GM18868 (cell line): ENCODE data around the gene PGA4.
"Not testable (repeated sequence)": the region's sequence is repeated elsewhere in the genome, so short reads cannot be mapped to it uniquely, and the experiment has no call there.

Experiments used
- ATAC-seq: cut with Tn5 transposase; IDR thresholded peaks from one replicate; pipeline ENCODE4 v1.9.1; 2021; ENCODE audit warnings: mild to moderate bottlenecking, moderate library complexity; ENCODE audit not compliant: unreplicated experiment

The PGA4 gene

GRCh38 chr11:61222047-61222446 lies at the start of gene PGA4:
TSS of gene PGA4 (plus strand) at chr11:61222347. CDS start at chr11:61222401, 54 bp downstream.
- ATAC-seq: not testable (repeated sequence)

GRCh38 chr11:61172356-61172755 lies 49.8 kb upstream of the PGA4 start:
- ATAC-seq: no peak

DNA sequence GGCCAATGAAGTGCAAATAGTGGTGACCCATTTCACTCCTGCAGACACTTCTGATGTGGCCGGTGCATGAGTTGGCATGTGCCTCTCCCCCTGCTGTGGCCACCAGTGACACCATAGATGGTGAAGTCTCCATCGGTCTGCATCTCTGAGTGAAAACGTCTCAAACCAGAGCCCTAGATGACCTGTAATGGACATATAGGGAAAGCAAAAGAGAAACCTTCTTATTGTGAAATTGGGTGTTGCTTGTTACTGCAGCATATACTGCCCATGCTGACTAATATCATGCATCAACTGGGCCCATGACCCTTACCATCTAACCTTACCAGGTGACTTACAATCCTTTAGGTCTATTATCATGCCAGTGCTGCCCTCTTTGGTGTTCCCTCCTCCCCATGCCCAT lies 49.3 kb upstream of the PGA4 start:
- ATAC-seq: no peak

GRCh38 chr11:61173456-61173855 lies 48.7 kb upstream of the PGA4 start:
- ATAC-seq: no peak

DNA sequence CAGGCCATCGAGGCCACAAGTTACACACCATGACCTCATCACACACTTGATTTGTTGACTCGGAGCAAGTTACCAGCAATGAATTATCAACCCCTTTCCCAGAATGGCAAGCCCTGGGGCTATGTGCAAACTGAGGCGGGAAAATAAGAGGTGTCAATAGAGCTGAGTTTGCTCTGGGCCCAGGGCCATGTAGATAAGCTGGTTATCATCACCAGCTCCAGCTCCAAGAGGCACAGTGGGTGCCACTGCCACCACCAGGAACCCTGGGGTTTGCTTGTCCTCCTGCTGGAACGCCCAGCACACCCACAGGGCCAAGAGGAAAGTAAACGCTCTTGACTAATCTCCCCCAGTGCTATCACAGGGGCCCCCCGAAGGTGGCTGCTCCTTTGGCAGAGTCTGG lies 47.9 kb upstream of the PGA4 start:
- no peak for ATAC-seq

DNA sequence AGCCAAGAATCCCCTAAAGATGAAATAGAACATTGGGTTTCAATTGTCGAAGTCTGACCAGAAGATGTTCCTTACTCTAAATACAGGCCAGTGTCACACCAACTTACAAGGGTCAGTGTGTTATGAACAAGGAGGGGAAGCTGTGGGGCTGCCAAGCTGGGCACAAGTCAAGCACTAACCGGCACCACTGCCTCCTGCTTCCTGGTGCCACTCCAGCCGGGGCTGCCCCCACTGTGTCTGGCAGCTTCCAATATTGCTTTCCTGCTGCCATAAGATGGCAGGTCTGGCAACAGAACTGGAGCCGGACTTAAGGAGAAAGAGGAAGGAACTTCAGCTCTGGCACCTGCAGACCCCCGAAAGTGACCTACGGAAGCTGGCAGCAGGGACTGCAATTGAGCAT lies 47.2 kb upstream of the PGA4 start:
- ATAC-seq: no peak

DNA sequence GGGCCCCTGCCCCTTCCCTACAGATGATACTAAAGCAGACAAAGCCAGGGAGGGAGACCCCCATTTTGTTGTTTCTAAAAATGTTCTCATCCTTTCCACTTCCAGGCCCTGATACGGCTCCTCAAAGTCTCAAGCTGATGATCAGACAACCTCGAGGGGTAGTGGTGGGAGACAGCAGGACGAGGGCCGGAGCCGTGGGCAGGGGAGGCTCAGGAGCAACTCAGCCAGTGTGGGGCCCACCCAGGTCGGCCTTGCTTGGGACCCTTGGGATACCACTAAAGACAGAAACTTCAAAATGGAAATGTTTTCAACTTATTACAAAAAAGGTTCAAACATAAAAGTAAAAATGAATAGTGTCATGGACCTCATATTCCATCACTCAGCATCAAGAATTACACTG lies 45.7 kb upstream of the PGA4 start:
- ATAC-seq: no peak

DNA sequence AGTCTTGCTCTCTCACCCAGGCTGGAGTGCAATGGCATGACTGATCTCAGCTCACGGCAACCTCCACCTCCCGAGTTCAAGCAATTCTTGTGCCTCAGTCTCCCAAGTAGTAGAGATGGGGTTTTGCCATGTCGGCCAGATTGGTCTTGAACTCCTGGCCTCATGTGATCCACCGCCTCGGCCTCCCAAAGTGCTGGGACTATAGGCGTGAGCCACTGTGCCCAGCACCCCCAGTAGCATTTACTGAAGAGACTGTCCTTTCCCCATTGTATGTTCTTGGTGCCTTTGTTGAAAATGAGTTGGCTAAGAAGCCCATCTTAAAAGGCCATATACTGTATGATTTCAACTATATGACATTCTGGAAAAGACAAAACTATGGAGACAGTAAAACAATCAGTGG lies 41.9 kb upstream of the PGA4 start:
- ATAC-seq: not testable (repeated sequence)

DNA sequence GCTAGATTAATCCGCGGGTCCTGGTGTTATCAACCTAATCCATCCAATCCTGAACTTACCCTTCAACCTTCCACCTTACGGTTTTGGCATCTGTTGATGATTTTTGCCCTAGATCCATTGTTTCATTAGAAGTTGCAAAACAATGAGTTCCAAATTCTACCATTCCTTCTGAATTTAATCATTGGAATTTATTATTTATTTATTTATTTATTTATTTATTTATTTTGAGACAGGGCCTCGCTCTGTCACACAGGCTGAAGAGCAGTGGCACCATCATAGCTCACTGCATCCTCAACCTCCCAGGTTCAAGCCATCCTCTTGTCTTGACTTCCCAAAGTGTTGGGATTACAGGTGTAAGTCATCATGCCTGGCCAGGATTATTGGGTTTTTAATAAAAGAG lies 40.7 kb upstream of the PGA4 start:
- no peak for ATAC-seq

- no peak for ATAC-seq
These were observed 38.5 kb upstream of the PGA4 start for GRCh38 chr11:61183645-61184044.

DNA sequence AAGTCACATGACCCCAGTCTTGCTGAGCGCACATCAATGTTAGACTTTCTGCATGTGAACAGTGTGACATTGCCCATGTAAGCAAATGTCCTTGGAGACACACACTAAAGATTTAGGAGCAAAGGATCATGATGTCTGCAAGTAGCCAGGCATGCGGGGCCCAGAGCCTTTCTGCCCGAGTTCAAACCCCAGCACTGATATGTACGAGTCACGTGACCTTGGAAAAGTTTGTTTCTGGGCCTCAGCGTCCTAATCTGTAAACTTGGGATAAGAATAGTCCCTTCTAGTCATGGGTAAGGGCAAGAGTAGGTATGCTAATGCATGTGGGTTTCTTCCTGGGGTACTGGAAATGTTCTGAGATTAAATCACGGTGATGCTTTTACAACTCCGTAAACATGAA lies 35.6 kb upstream of the PGA4 start:
- ATAC-seq: no peak

GRCh38 chr11:61187505-61188130 lies 34.5 kb upstream of the PGA4 start:
- ATAC-seq: peak; percentile 54

- no peak for ATAC-seq
These were observed 32.2 kb upstream of the PGA4 start for GRCh38 chr11:61189933-61190332.

- no peak for ATAC-seq
These were observed 28.6 kb upstream of the PGA4 start for GRCh38 chr11:61193596-61193995.

- no peak for ATAC-seq
These were observed 27.9 kb upstream of the PGA4 start for GRCh38 chr11:61194169-61194671.

- no peak for ATAC-seq
These were observed 27.0 kb upstream of the PGA4 start for GRCh38 chr11:61194981-61195695.

DNA sequence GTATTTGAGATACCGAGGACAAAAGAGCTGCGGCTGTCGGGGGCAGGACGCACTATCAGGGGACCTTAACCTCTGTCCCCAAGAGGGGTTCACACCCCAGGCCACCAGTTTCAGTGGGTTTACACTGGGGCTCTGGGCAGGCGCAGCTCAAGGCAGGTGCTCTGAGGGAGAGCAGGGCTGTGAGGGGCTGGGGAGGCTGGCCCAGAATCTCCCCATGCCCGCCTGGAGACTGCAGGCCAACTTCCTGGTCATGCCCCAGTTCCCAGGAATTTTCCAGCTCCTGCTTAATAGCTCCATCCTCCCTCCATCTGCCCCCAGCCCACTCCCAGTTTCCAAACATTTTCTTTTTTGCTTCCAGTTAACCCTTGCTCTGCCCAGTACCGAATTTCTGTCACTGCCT lies 26.4 kb upstream of the PGA4 start:
- no peak for ATAC-seq

- ATAC-seq: no peak
These were observed 23.8 kb upstream of the PGA4 start for GRCh38 chr11:61198361-61198760.

DNA sequence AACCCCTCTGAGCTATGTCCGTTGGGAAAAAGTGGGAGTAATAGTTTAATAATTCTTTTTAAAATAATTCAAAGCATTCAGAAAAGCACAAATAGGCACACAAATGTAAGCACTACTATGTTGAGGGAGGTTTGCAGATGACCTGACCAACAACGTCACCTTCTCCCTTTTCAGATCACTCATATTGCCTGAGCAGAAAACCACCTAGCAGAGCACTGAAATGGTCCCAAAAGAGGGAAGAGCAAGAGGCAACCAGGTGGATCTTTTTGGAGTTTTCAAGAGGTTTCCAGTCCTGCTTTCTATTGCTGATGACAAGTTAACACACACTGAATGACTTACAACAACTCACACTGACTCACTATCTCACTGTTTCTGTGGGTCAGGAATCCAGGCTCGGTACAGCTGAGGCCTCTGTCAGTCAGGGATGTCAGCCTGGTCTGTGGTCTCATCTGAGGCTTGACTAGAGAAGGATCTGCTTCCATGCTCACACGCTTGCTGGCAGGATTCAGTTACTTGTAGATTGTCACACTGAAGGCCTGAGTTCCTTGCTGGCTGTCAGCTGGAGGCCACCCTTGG lies 23.1 kb upstream of the PGA4 start:
- no peak for ATAC-seq

DNA sequence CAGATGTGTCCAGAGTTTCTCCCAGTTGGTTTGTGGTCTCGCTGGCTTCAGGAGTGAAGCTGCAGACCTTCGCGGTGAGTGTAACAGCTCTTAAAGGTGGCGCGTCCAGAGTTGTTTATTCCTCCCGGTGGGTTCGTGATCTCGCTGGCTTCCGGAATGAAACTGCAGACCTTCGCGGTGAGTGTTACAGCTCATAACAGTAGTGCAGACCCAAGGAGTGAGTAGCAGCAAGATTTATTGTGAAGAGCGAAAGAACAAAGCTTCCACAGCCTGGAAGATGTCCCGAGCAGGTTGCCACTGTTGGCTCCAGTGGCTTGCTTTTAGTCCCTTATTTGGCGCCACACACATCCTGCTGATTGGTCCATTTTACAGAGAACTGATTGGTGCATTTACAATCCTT lies 20.7 kb upstream of the PGA4 start:
- ATAC-seq: no peak

GRCh38 chr11:61202950-61203746 lies 19.0 kb upstream of the PGA4 start, which contains the start of gene PGA3:
TSS of gene PGA3 (plus strand) at chr11:61203515. CDS start at chr11:61203565, 50 bp downstream.
- ATAC-seq: not testable (repeated sequence)
